Subcutaneous adipose tissue (tissue), 4 donors: ENCODE measurements around the gene GPX6. TPM values are rescaled to one million over a fixed set of nuclear protein-coding genes. Genes with fewer than 3 reads are reported as not detected.

Experiments
- CTCF ChIP-seq: fragments of 450-650 bp; IDR thresholded peaks from one replicate; pipeline ENCODE4 v1.5.1; 2016; ENCODE audit warnings: low read depth, mild to moderate bottlenecking, control low read depth, antibody characterized with exemption, moderate library complexity
- total RNA-seq, 4 donors: library from RNA; depleted of rRNA; stranded (reverse); fragments of >200 nt; gene quantifications; one replicate each; pipeline ENCODE4 v1.1.0, GENCODE V29; 2016

GPX6 gene
- total RNA-seq, 4 donors from 2014 or later, result not detected

DNA sequence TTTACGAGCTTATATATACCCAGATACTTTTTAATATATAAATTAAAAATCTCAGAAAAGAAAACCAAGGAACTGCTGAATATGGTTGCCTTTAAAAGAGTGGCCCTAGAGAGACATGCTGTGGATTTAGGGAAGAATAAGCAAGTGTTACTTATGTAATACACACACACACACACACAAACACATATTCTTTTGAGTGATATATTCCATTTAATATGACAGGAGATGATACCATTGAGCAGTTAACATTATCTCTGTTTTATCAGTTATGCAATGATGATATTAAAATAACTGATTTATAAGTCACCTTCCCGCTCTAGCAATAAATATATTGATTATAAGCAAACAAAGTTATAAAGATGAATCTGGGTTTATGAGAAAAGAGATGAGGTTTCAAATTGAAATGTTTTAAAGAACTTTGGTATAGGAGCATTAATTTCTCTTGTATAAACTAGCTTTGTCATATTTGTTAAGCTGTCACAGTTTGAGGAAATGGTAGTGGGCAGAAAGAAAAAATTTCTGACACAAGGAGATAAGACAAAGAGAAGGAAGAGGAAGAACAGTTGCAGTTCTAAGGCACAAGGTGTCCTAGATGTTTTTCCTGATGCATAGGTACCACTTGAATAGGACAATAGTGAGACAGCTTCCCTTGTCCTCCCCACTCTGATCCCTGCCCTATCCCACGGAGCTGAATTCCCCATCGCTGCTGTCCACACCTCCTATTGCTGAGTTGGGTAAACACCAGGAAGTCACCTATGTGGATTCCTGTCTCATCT lies 36.5 kb upstream of the GPX6 start:
- no peak for TF ChIP-seq CTCF

GRCh38 chr6:28545955-28546354 lies 30.4 kb upstream of the GPX6 start:
- no peak for TF ChIP-seq CTCF

- TF ChIP-seq CTCF, result no peak
Measured at GRCh38 chr6:28543651-28544610, 28.3 kb upstream of the GPX6 start.

DNA sequence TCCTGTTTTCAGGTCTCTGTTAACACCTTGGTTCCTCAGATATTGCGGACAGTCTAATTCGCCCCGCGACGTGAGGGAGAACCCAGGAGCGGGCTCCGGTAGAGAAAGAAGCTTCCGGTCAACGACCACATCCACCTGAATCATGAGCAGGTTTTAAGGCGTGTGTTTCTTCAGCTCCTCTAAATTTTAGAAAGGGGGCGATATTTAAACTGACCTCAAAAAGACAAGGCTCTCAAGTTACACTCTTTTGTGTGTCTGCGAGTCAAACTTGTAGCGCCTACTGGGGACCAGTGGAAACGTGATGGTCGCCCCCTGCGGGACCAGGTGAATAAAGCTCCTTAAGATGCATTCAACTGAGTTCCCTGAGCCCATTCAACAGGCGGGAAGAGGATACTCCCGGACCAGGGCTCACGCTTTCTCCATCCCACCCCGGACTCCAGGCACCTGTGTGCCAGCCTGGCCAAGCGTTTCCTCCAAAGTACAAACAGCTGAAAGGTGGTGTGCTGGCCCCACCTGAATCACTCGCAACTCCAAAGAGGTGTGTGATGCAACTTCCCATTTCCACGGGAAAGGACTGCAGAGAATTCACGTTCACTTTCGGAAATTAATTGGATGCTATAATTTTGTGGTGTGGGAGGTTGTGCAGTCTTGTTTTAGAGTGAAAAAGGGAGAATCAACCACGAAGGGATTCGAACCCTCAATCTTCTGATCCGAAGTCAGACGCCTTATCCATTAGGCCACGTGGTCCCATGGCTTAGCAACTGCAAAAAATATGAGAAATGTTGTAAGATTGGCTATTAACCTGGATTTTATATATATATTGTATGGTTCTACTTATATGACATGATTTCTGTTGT lies 27.1 kb upstream of the GPX6 start:
- no peak for TF ChIP-seq CTCF

DNA sequence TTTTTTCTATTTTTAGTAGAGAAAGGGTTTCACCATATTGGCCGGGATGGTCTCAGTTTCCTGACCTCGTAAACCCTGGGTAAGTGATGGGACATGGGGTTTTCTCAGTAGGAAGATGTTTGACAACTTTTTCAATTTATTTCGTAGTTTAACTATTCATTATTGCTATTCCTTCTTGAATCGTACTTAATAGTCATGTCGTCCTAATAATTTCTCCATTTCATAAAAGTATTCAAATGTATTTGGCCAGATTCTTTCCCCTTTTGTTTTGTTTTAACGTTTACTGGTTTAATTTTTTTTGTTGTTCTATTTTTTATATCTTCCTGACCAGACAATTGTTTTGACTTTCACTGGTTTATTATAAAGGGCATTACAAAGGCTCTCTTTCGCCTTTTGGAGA lies 26.4 kb upstream of the GPX6 start:
- TF ChIP-seq CTCF, result no peak

DNA sequence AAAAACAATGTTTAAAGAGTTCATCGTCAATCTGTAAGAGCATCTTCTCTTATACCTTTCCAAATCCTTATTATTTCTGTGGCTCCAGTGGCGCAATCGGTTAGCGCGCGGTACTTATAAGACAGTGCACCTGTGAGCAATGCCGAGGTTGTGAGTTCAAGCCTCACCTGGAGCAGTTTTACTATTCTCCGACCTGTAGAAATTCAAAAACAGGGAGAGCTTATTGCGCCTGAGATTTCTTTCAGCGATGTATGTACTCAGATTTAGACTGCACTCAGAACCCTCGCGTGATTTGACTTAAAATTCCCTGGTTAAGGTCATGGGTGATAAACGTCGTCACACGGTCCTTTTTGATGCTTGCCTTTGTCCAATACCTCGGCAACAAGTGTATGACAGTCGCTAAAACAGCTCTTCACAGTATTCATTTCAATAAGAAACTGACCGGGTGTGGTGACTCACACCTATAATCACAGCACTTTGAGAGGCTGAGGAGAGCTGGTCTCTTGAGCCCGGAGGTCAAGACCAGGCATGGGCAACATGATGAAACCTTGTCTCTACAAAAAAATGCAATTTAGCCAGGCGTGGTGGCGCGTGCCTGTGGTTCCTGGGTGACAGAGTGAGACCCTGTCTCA lies 22.0 kb upstream of the GPX6 start:
- TF ChIP-seq CTCF, result no peak
